Measurements from ENCODE around the gene RNF17.
A peak's percentile ranks its signal among the peaks of the same experiment; 100 is the strongest.
"Not testable (repeated sequence)": the region's sequence is repeated elsewhere in the genome, so short reads cannot be mapped to it uniquely, and the experiment has no call there.

Gene RNF17

DNA sequence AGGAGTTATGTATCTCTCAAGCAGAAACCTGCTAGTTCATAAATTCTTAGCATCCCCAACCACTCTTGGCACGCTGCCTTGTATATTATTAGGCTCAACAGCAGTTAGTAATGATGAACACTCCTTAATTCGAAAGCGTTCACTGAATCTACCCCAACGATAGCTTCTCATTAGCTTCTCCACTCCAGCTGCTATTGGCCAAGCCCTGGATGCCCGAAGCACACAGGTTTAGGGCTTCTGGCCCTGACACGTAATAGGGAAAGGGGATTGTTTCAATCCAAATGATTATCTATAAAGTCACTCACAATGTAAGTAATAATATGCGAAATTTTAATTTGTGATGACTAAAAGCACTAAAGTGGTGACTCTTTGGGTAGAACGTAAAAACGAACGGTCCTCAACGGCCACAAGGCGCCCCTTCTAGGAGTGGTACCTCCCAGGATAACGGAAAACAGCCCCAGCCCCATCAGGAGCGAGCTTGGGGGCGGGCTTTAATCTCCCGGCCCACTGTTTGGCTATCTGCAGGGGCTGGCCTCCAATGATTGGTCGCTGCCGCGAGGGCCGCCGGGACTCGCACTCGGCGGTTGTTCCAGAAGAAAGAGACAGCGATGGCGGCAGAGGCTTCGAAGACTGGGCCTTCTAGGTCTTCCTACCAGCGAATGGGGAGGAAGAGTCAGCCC lies at the start of gene RNF17:
TSS of gene RNF17 (plus strand) at position 574 of the 680 bp plus-strand sequence. CDS start at position 609, 35 bp downstream.
- DNase-seq (ENCODE audit: low read depth), result no peak

GRCh38 chr13:24716011-24716410 lies 48.0 kb upstream of the RNF17 start:
- no peak for DNase-seq (ENCODE audit: low read depth)

DNA sequence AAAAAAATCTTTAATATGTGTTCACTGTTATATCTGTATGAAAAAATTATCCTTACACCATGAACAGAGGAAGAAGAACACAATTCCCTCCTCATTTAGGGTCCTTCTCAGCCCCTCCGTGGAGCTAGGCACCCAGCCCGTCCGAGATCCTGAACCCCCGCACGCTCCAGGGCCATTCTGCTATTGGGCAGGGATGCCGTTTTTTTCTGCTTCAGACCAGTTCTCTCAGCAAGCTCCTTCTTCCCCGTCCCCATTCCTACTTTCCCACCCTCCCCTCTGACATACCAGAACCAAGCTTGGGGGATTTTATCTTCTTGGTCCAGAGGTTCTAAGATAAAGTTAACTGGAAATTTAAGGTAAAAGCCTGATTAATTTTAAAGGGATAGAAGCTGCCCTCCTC lies 47.5 kb upstream of the RNF17 start:
- DNase-seq (ENCODE audit: low read depth), result no peak

DNA sequence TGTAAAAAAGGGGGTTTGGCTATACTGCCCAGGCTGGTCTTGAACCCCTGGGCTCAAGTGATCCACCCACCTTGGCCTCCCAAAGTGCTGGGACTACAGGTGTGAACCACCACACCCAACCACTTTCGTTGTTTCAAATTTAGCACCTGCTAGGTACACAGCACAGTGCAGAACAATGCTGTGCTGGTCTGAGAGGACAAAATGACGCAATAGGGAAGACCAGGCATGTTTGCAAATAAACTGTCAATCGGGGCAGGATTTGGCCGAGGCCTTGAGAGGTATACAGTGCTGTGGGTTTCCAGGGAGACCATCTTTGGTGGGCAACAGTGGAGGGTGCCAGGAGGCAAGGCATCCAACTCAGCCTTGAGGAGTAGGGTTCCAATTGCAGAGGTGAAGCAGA lies 46.8 kb upstream of the RNF17 start:
- no peak for DNase-seq (ENCODE audit: low read depth)

- DNase-seq (ENCODE audit: low read depth), result no peak
These were observed 45.6 kb upstream of the RNF17 start for GRCh38 chr13:24718192-24718965.

DNA sequence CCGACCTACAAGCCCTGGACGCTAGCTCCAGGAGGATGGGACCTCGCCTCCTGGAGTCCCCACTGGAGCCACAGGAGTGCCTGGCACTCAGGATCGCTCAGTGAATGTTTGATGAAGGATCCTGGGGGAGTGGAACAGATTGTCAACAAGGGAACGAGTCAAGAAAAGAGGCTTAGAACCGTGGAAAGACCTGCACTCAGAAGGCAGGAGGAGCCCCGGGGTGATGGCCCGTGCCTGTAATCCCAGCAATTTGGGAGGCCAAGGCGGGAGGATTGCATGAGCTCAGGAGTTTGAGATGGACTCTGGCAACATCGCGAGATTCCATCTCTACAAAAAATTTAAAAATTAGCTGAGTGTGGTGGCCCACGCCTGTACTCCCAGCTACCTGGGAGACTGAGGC lies 44.8 kb upstream of the RNF17 start:
- no peak for DNase-seq (ENCODE audit: low read depth)

- DNase-seq (ENCODE audit: low read depth), result no peak
These were observed 40.8 kb upstream of the RNF17 start for GRCh38 chr13:24723206-24723605.

GRCh38 chr13:24724714-24725113 lies 39.3 kb upstream of the RNF17 start:
- no peak for DNase-seq (ENCODE audit: low read depth)

DNA sequence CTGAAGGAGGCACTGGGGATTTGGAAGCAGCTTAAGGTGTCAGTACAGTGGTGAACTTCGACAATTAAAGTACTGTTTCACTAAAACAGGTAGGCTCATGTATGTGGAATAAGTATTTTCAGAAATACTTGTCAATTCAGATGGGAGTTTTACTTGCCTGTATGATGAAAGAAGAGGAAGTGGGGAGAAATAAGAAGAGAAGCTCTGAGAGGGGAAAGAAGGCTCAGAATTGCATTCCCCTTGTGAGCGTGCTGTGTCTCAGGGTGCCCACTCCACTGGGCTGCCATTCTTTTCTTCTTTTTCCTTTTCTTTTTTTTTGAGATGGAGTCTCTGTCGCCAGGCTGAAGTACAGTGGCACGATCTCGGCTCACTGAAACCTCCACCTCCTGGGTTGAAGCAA lies 38.6 kb upstream of the RNF17 start:
- no peak for DNase-seq (ENCODE audit: low read depth)

DNA sequence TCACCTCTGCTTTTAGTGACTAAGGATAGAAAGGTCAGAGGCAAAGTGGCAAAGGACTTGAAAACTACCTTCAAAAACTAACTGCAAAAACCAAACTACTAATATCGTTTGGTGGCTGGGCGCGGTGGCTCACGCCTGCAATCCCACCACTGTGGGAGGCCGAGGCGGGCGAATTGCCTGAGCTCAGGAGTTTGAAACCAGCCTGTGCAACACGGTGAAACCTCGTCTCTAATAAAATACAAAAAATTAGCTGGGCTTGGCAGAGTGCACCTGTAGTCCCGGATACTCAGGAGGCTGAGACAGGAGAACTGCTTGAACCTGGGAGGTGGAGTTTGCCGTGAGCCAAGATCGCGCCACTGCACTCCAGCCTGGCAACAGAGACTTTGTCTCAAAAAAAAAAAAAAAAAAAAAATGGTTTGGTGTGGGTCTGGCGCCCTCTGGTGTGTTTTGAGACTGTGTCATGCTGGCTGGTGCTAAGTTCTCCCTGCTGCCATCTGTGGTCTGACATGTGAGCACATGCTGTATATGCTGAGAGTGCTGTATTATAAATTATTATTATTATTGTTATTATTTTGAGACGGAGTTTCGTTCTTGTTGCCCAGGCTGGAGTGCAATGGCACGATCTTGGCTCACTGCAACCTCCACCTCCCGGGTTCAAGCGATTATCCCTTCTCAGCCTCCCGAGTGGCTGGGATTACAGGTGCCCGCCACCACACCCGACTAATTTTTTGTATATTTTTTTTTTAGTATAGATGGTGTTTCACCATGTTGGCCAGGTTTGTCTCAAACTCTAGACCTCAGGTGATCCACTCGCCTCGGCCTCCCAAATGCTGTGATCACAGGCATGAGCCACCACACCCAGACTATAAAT lies 36.0 kb upstream of the RNF17 start:
- DNase-seq (ENCODE audit: low read depth), result peak; percentile 10

- DNase-seq (ENCODE audit: low read depth), result not testable (repeated sequence)
These were observed 32.9 kb upstream of the RNF17 start for GRCh38 chr13:24730873-24731567.

DNA sequence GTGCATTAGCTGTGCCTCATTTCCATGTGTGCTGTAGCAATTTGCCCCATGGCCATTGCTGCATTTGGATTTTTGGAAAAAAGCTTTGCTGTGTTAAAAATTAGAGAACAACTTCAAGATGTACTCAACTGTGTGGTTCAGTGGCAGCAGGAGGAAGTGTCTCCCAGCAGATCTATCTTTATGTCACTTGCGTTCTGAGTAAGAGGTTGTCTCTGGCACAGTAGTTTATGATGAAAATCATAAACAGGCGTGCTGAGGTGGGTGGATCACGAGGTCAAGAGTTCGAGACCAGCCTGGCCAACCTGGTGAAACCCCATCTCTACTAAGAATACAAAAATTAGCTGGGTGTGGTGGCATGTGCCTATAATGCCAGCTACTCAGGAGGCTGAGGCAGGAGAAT lies 29.0 kb upstream of the RNF17 start:
- DNase-seq (ENCODE audit: low read depth), result no peak

DNA sequence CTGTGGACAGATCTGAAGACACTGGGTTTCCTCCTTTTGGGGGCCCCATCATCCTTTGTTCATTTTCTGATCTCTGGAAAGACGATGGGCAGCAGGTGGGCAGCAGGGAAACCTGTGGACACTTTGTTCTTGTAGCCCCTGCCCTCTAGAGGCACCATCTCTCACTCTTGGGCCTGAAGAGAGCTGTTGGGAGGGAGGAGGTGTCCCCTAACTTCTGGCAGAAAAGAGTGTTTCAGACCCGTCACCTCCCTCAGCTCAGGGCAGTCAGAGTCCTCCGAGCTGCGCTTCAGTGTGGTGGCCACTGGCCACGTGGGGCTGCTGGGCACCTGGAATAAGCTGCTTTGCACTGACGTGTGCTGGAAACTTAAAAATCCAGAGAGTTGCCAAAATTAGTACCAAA lies 26.9 kb upstream of the RNF17 start:
- no peak for DNase-seq (ENCODE audit: low read depth)

DNA sequence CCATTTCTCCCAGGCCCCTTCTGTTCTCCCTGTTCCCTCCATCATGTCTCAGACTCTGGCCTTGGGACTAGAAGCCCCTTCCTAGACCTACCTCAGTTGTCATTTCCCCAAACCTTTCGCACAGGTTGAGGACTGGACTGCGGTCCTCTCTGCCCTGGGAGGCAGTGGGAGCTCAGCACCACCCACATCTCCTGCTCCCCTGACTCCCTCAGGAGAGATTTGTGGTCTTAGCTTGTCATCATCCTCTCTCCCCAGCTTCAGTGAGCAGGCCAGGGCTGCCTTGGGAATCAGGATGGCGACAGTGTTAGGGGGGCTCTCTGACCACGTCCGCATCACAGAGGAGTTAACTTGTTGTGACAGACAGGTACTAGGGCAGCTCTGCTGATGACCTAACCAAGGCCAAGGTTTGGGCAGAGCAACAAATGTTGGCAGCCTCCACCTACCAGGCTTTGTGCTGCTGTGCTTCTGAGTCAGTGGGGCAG lies 25.6 kb upstream of the RNF17 start:
- no peak for DNase-seq (ENCODE audit: low read depth)

DNA sequence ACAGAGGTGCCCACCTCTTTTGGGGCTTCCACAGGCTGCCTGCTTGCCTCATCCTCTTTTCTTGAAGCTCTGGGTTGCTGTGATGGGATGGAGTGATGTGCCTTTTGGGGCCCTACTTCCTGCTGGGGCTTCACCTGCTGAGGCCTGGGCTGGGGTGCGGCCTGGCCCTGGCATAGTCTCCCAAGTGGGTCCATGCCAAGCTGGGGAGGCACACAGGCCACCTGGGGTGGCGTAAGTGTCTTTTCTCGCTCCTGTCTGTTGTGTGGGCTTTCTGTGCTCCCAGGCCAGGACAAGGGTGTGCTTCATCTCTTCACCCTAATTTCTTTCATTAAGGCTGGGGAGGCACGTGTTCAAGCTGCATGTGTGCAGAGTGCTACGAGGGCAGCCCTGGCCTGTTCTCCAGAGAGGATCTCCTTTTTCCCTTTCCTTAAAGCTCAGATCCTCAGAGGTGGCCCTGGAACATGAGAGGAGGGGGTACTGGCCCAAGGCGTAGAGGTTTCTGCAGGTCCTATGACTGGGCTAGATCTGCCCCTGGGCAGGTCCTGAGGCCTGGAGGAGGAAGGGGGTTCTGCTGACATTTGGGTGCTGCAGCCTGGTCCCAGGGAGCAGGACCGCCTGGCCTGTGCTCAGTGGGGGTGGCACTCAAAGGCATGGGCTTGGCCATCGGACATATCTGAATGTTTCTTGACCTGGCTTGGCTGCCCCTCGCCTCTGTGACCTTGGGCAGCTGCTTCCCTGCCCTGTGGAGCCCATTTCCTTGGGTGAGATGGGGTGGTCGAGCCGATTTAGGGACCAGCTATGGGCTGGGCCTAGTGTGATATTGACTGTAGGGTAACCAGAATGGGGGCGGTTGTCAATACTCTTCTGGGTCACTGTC lies 23.7 kb upstream of the RNF17 start:
- DNase-seq (ENCODE audit: low read depth), result no peak

GRCh38 chr13:24741016-24741662 lies 22.8 kb upstream of the RNF17 start:
- no peak for DNase-seq (ENCODE audit: low read depth)

DNA sequence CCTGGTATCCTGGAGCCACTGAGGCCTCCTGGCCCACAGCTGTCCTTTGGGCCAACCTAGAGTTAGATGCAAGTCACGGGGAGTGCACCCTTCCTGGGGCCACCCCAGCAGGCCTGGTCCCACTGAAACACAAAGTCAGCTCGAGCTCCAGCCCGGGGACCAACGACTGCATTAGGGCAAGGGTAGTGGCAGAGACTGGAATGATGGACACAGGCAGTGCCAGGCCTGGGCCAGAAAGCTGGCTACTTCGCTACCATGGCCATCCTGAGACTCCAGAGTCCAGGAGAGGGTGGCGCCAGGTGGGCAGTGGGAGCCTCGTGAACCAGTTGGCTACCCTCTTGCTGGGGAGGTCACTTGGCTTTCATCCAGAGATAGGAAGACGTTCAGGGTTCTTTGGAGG lies 22.2 kb upstream of the RNF17 start:
- DNase-seq (ENCODE audit: low read depth), result no peak

GRCh38 chr13:24742294-24742693 lies 21.7 kb upstream of the RNF17 start:
- no peak for DNase-seq (ENCODE audit: low read depth)

DNA sequence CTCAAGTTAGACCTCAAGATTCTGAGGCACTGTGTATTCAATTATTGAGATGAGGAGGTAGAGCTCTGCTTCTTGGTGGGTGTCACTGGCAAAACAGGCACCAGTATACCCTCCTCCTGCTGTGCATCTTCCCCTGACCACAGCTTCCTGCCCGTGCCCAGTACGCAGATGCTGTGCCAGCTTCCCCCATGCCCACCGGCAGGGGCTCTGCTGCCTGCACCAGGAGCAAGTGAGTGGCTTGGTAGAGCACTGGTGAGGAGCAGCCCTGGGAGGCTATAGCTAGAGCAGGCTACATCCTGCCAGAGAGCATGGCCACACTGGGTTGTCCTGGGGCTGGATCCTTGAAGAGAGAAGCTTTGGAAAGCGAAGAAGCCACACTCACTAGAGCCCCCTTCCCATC lies 21.0 kb upstream of the RNF17 start:
- DNase-seq (ENCODE audit: low read depth), result no peak

- no peak for DNase-seq (ENCODE audit: low read depth)
These were observed 19.7 kb upstream of the RNF17 start for GRCh38 chr13:24744247-24744646.

GRCh38 chr13:24745516-24745860 lies 18.5 kb upstream of the RNF17 start:
- DNase-seq (ENCODE audit: low read depth), result no peak
